Stimulated activated CD8-positive, alpha-beta memory T cell treated with anti-CD3 and anti-CD28 coated beads, Interleukin-7, amount 100 ng/mL, for 24 hours (primary cell): ENCODE results near the gene LAMA5.

Source experiments
- DNase-seq: peaks from one replicate; pipeline ENCODE4 v3.0.0-alpha.2; 2020; ENCODE audit warnings: low read depth

LAMA5 gene

DNA sequence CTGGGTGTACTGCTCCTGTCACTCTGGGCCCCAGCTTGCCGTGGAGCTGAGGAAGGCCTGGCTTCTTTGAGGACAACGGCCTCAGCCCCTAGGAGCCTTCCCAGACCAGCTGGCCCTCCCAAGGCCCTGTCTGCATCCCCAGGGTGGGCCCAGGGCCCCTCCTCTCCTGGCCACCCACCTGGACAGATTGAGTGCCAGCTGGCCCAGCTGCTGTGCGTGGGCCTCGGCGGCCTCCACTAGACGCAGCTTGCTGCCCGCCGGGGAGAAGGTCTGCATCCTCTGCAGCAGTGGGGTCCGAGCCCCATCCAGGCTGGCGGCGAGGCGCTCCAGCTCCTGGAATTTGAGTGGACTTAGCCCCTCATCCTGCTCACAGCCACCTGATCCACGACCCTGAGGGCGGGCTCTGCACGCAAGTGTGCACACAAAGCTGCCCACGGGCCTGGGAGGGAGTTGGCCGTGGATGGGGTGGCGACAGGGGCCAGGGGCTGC is 49.9 kb downstream of the LAMA5 start:
- no peak for DNase-seq

DNA sequence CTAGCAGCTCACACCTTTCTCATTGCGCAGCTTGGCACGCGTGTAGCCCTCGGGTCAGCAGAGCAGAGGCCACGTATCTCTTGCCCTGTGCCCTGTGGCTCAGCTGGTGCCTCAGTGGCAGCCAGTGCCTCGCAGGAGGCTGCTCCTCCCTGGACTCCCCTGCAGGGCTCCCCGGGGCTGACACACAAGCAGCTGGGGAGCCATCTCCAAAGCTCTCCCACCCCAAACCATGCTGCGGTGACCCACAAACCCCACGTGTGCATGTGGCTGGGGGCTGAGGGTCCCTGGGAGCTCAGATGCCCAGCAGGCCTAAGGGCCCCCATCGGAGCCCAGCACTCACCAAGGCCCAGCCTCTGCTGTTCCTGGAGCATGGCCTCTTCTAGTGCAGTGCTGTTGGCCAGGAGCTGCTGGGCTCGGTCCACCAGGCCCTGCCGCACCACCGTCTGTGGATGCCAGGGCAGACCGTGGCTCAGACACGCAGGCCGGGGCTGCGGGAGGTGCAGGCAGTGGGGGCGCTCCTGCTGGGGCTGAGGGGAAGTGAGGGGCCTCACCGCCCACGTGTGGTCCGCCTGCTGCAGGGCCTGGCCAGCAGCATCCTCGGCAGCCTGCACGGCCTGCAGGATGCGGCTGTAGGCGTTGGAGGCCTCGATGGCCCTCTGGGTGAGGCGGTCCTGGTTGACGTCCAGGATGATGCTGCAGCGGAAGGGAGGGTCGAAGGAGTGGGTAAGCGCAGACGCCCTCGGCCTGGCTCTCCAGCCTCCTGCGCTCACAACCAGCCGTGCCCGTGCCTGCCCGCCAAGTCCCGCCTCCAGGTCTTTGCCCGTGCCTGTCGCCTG is 50.6 kb downstream of the LAMA5 start:
- no peak for DNase-seq

DNA sequence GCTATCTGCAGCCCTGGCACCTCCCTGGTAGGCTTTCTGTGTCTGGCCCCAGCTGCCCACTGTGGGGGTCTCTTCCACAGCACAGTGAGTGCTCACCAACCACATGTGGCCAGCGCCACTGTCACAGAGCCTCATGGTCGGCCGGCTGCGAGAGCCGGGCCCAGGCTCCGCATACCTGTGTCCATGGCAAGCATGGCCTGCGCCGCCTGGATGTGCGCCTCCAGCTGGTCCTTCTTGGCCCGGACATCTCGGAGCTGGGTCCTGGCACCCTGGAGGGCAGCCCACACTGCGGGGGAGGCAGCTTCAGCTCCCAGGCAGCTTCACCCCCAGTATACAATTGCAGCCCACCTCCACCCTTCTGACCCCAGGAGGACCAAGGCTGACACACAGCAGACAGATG is 51.3 kb downstream of the LAMA5 start:
- DNase-seq, result no peak

DNA sequence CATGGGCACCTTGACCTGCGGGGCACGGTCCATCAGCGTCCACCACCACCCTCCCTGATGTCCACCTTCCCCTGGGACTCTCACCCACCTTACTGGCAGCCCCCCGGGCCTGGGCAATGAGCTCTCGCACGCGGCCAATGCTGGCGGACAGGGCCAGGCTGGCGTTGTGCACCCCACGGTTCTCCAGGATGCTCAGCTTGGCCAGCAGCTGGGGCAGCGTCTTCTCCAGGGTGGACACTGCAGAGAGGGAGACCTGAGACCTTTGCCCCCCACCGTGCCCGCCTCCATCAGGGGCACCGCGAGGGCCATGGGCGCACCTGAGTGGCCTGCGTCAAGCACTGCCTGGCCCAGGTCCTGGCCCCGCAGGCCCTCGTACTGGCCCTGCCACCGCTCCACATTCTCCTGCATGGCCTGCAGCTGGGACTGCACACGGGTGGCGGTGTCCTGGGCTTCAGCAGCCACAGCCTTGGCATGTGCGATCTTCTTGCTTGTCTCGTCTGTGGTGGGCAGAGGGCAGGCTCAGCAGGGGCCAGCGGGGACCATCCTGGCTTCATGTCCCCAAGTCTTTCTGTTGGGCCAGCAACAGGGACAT is 52.3 kb downstream of the LAMA5 start:
- no peak for DNase-seq

DNA sequence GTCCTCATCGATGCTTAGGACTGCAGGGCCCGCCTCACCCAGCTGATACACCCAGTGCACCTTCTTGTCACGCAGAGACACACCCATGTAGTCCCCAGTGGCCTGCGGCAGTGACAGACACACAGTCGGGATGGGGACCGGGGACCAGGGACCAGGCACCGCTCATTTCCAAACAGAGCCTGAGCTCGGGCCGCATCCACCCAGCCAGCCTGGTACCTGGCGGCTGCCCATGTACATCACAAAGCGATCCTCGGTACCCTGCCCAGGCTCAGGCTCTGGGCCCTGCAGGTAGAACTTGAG is 52.8 kb downstream of the LAMA5 start:
- DNase-seq, result no peak

DNA sequence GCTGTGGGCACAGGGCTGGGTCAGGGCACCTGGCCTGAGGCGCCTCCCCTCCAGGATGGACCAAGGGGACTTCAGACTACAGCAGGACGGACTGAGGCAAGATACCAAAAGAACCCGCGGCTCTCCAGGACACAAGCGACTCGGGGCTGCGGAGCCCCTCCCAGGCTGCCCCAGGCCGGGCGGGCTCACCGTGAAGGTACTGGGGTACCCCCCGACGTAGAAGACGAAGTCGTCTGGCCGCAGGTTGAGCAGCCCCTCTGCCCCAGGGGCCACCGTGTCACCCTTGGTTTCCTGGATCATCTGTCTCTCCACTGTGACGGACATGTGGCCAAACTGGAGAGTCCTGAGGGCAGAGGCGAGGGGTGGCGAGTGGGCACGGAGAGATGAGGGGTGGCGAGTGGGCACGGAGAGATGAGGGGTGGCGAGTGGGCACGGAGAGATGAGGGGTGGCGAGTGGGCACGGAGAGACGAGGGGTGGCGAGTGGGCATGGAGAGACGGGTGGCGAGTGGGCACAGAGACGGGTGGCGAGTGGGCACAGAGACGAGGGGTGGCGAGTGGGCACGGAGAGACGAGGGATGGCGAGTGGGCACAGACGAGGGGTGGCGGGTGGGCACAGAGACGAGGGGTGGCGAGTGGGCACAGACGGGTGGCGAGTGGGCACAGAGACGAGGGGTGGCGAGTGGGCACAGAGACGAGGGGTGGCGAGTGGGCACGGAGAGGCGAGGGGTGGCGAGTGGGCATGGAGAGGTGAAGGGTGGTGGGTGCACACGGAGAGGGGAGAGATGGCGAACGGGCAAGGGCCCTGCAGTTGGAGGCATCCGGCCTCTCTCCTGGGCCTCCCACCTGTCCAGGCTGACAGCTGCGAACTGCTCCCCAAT is 53.4 kb downstream of the LAMA5 start:
- DNase-seq, result no peak

DNA sequence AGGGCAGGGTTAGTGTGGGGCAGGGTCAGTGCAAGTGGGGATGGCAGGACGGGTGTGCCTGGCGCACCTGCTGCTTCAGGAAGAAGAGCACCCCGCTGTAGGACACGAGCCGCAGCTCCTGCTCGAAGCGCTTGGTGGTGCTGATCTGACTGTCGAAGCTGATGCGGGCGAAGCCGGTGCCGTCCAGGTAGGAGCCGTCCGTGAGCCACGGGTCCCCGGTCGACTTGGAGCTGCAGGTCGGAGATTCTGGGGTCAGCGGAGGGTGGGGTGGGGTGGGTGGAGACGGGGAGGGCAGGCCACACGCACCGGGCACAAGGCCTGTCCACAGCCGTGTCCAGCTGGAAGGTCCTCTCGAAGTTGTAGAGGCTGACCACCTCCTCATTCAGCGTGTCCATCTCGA is 54.1 kb downstream of the LAMA5 start:
- DNase-seq, result no peak

DNA sequence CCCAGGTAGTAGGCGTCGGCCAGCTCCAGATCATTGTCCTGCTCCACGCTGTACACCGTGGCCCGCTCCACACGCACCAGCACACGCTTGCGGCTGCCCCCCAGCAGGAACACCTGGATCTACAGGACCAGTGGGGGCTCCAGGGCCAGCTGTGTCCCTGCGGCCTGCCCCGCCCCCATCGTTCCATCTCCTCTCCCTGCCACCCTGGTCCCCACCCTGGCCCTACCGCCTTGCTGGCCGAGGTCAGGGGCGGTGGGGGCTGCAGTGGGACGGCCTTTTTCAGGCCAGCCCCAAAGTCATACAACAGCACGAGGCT is 54.5 kb downstream of the LAMA5 start:
- no peak for DNase-seq

DNA sequence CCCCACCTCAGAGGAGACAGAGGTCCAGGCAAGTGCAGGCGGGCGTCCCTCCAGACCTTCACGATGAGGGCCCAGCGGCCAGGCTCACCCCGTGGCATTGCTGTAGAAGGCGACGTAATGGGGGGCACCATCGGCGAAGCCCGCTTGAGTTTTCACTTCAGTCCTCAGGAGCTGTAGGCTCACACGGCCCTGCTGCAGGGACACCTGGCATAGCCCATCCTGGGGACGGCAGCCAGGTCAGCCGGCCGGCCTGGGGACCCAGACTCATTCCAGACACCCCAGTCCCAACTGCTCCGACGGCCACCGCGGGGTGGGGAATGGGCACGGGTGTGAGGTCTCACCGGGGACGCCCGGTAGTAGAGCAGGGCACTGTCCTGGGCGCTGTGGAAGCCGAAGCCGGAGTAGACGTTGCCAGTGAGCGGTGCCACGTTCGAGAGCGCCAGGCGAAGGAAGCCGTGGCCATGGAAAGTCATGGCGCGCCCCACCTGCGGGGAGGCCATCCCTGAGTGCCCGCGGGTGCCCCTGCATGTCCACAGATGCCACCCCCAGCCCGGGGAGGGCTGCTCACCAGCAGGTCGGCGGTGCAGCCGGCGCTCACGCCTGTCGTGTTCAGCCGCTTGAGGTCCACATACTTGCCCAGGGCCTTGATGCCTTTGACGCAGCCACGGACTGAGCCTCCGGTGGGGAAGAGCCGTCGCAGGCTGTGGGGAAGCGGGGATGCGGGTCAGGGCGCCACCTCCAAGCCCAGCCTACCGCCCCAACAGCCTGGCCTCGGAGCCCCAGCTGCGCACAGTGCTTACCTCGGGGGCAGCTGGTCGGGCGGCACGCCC is 55.1 kb downstream of the LAMA5 start:
- DNase-seq, result no peak

DNA sequence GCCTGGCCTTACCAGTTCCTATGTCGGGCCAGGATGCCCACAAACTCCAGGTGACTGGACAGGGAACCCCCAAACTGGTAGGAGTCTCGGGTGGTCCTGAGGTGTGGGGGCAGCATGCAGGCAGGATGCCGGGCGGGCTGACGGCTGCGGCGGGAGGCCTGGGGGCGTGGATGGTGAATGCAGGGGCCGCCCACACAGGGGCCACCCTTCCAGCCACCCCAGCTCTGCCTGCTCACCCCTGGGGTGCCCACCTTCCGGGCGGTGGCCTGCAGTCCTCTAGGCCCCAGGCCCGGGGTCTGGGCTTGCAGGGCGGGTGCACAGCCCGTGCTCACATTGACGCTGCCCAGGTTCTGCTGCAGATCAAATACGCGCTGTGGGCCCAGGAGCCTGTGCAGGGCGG is 56.0 kb downstream of the LAMA5 start:
- DNase-seq, result no peak

DNA sequence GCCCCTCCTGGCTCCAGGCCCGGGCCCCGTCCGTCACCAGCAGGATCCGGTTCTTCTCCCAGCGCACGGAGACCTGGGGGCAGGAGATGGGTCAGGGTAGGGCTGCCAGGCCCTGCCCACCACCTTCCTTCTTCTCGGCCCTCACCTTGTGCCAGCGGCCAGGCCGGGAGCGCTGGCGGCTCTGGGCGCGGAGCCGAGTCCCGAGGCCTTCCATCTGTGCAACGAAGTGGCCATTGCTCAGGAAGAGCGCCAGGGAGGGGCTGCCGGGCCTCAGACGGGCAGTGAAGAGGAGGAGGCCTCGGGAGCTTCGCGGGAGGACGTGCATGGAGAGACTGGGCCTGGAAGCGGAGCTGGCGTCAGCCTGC is 56.4 kb downstream of the LAMA5 start:
- no peak for DNase-seq

DNA sequence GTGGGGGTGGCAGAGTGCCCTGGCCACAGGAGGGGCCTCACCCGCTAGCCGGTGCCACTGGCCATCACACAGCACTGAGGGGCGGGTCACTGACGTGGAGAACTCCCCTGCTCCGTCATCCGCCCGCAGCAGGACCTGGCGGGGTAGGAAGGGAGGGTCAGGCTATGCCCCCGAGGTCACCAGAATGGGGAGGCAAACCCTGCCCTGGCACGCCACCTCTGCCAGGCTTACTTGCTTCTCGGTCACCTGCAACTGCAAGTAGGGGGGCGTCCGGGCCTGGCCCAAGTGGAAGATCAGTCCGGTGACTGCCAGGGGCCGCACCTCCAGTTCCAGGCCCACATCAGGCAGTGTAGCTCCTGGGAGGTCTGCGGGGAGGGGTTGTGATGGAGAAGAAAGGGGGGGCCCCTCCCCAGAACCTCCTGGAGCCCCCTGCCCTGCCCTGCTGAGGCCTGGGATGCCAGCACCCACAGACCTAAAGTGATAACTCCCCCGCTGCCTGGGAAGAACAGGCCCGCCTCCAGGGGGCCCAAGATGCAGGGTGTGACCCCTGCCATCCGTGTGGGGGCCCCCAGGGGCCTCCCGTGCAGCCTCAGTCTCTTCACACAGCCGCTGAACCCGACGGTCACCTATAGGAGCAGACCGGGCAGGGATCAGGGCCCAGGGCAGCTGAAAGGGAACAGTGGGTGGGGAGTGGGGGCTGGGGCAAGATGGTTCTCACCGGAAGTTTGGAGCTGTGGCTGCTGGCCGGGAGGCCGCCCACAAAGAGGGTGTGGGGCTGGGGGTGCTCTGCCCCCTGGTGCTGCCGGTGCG is 57.0 kb downstream of the LAMA5 start:
- no peak for DNase-seq

DNA sequence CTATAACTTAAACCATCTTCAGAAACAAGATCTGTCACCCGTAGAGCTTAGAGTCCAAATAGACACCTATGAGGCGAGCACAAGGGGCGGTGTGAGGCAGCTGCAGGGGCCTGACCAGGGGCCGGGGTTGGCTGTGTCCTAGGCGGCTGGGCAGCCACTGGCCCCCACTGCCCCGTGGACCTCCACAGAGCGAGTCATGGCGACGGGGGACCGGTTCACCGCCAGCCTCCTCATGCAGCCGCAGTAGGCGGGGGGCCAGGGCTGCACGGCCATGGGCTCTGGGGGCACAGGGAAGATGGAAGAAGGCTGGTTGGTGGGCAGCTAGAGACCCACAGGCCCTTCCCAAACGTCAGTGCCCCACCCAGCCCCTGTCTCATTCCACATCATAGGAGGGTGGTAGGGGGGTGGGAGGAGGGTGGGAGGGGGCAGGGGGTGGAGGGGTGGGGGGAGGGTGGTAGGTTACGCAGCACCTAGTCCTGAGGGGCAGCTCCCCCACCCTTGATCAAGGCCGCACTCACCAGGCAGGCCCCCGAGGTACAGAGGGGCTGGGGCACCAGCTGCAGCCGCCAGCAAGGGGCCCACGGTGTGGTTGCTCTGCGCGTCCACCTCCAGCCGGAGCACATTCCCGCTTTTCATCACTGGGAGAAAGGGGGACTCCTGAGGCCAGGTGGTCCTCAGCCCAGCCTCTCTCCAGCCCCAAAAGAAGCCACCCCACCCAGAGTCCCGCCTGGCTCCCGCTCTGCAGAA is 57.7 kb downstream of the LAMA5 start:
- DNase-seq, result no peak

DNA sequence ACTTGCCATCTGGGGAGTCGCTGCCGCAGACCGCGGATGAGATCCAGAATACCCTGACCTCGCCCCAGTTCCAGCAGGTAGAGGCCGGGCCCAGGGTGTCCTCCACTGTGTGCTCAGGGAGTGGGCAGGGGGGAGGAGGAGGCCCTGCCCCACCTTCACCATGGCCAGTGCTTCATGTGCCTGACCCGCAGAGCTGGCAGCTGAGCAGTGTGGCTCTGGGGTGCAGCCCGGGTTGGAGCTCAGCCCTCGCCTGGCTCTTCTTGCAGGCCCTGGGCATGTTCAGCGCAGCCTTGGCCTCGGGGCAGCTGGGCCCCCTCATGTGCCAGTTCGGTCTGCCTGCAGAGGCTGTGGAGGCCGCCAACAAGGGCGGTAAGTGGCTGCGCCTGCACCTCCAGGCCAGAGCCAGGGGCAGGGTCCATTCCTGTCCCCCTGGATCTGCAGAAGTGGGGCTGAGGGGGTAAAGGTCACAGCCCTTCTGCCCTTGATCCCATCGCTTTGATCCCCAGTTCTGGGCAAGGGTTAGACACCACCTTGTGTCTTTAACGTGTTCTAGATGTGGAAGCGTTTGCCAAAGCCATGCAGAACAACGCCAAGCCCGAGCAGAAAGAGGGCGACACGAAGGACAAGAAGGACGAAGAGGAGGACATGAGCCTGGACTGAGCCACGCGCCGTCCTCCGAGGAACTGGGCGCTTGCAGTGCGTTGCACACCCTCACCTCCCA is 58.9 kb downstream of the LAMA5 start:
- DNase-seq, result no peak

DNA sequence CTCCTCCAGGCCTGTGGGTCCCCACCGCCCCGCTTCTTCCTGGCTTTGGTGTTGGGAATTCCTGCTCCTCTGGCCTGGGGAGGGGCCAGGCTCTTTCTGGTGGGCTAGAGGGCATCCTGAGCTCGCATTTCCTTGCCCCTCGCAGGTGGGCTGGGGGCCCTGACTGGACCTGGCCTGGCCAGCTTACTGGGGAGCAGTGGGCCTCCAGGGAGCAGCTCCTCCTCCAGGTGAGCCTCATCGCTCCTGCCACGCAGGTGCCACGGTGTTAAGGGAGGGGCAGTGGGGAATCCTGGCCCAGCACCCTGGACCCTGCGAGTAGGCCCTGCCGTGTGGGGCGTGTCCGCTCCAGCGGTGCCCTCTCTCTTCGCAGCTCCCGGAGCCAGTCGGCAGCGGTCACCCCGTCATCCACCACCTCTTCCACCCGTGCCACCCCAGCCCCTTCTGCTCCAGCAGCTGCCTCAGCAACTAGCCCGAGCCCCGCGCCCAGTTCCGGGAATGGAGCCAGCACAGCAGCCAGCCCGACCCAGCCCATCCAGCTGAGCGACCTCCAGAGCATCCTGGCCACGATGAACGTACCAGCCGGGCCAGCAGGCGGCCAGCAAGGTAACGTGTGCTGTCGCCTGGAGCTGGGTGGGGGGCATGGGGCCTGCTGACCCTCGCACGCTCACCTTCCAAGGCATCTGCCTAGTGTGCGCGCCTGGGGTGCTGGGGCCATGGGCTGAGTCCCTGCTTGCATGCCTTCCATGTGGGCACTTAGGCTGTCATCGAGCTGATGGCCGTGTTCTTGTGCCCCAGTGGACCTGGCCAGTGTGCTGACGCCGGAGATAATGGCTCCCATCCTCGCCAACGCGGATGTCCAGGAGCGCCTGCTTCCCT is 59.6 kb downstream of the LAMA5 start:
- no peak for DNase-seq

DNA sequence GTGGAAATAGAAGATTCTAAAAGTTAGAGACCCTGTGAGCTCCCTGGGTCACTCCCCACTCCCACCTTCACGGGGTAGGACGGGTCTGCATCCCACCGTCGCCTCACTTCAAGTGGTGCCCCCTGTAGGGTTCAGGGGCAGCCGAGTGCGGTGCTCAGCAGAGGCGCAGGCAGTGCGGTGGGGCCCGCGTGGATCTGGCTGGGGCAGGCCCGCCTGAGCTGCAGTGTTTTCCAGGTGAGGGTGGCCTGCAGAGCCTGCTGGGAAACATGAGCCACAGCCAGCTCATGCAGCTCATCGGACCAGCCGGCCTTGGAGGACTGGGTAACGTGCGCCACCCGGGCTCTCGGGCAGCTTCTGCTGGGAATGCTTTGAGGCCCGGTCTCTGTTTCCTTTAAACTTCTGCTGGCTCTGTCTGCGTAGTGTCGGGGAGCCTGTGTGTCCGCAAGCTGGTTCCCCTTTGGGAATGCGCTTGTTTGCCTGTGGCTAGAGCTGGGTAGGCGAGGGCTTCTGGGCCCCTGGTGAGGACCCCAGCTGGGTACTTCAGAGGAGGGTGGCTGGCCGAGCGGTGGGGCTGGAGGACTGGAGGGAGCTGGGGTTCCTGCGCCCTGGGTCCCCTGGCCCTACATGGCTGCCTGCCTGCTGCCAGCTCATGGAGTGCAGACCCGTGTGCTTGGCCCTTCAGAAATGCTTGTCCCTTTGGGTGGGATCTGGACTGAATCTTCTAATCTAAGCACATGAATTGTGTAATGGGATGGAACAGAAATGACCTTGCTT is 60.5 kb downstream of the LAMA5 start:
- no peak for DNase-seq

DNA sequence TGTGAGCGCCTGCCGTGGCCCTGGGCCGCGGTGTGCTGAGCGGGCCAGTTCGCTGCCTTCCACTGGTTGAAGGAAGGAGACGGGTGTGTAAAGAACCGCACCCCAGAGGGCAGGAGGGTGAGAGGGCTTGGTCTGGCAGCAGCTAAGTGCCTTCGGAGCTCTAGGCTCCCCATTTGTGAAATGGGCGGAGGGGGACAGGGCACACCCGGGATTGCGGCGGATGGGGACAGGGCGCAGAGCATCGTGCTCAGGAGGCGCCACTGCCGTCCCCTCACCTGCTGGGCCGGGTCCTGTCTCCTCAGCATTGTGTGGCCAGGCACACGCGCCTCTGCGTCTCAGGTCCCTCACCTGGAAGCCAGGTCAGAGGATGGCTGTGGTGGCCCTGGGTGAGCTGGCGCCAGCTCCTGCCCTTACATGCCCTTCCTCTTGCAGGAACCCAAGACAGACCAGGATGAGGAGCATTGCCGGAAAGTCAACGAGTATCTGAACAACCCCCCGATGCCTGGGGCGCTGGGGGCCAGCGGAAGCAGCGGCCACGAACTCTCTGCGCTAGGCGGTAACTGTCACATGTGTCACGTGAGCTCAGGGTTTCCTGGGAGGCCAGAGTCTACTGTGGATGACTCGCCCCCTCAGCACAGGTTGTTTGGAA is 61.2 kb downstream of the LAMA5 start:
- no peak for DNase-seq
